PC-3 (cell line): ENCODE results near the gene IQGAP3. TPM values are rescaled to one million over a fixed set of nuclear protein-coding genes. Genes with fewer than 3 reads are reported as not detected.

ENCODE experiments used
- ATAC-seq: fragments of 200-7000 bp; cut with Tn5 transposase; 2 replicates; pipeline ENCODE4 v1.9.1; 2020; ENCODE audit warnings: mild to moderate bottlenecking, moderate library complexity
- BruUV-seq: library from RNA; stranded (reverse); fragments of 400-500 nt; replicated peaks from 2 replicates; lab custom pipeline; 2021; lab: Mats Ljungman, UMichigan
- CTCF ChIA-PET: fragments of 300-600 bp; sonication (Branson Sonifier 250); formaldehyde crosslinking; loops from one replicate; lab custom pipeline; 2022; ENCODE audit warnings: antibody characterized with exemption; lab: Charles Lee
- POLR2A ChIA-PET: fragments of 300-600 bp; sonication (Branson Sonifier 250); formaldehyde crosslinking; loops from one replicate; lab custom pipeline; 2022; ENCODE audit warnings: antibody characterized with exemption; ENCODE audit not compliant: unreplicated experiment; lab: Charles Lee
- DNase-seq: peaks from one replicate; pipeline ENCODE4 v3.0.0-alpha.2; 2015
- H2AFZ ChIP-seq: fragments of 300-600 bp; sonication (generic); 2 replicates; pipeline ENCODE4 v1.6.0; 2016; ENCODE audit warnings: antibody characterized with exemption, low read length
- H3F3A ChIP-seq: fragments of 300-600 bp; sonication (generic); one replicate; pipeline ENCODE4 v1.6.0; 2017; ENCODE audit warnings: antibody characterized with exemption, low read length, control low read depth, mild to moderate bottlenecking; ENCODE audit not compliant: unreplicated experiment
- H3K27ac ChIP-seq: fragments of 300-600 bp; sonication (generic); 2 replicates; pipeline ENCODE4 v1.5.1; 2016; ENCODE audit warnings: mild to moderate bottlenecking, low read length
- H3K27me3 ChIP-seq: fragments of 300-600 bp; sonication (generic); 2 replicates; pipeline ENCODE4 v1.6.1; 2016; ENCODE audit warnings: low read length, mixed read lengths
- H3K36me3 ChIP-seq: fragments of 300-600 bp; sonication (generic); 2 replicates; pipeline ENCODE4 v1.6.1; 2016; ENCODE audit warnings: low read depth, mixed run types, low read length, mixed read lengths
- H3K4me1 ChIP-seq: fragments of 300-600 bp; sonication (generic); 2 replicates; pipeline ENCODE4 v1.5.1; 2016; ENCODE audit warnings: low read length; ENCODE audit not compliant: insufficient read depth
- H3K4me2 ChIP-seq: fragments of 300-600 bp; sonication (generic); 2 replicates; pipeline ENCODE4 v1.6.0; 2016; ENCODE audit warnings: low read length
- H3K4me3 ChIP-seq: fragments of 300-600 bp; sonication (generic); 2 replicates; pipeline ENCODE4 v1.5.1; 2016; ENCODE audit warnings: mild to moderate bottlenecking, low read length, mixed read lengths
- H3K79me2 ChIP-seq: fragments of 300-600 bp; sonication (generic); 2 replicates; pipeline ENCODE4 v1.6.1; 2017; ENCODE audit warnings: low read length, mixed read lengths
- H3K9ac ChIP-seq: fragments of 300-600 bp; sonication (generic); 2 replicates; pipeline ENCODE4 v1.6.0; 2016; ENCODE audit warnings: mild to moderate bottlenecking, low read length
- H3K9me2 ChIP-seq: fragments of 300-600 bp; sonication (generic); replicated peaks from 2 replicates; pipeline ENCODE4 v1.6.1; 2016; ENCODE audit warnings: mixed run types, low read length, mixed read lengths
- H3K9me3 ChIP-seq: fragments of 300-600 bp; sonication (generic); 2 replicates; pipeline ENCODE4 v1.6.1; 2016; ENCODE audit warnings: low read length, mixed read lengths
- H4K20me1 ChIP-seq: fragments of 300-600 bp; sonication (generic); 2 replicates; pipeline ENCODE4 v1.6.1; 2016; ENCODE audit warnings: low read length, mixed read lengths
- CTCF ChIP-seq: fragments of 300-600 bp; sonication (generic); conservative IDR thresholded peaks from 2 replicates; pipeline ENCODE4 v1.5.1; 2017; ENCODE audit warnings: antibody characterized with exemption, low read depth, mild to moderate bottlenecking, low read length
- EZH2 ChIP-seq: fragments of 300-600 bp; sonication (generic); IDR thresholded peaks from one replicate; pipeline ENCODE4 v1.6.1; 2017; ENCODE audit warnings: antibody characterized with exemption, mild to moderate bottlenecking, low read length; ENCODE audit not compliant: unreplicated experiment
- EZH2phosphoT487 ChIP-seq: fragments of 300-600 bp; sonication (generic); IDR thresholded peaks from 2 replicates; pipeline ENCODE4 v1.6.1; 2018; ENCODE audit warnings: mild to moderate bottlenecking, antibody characterized with exemption, low read length, borderline replicate concordance
- intact Hi-C: fragments of 100-400 bp; cut with micrococcal nuclease; formaldehyde crosslinking; loops from 2 replicates; pipeline ENCODE4 v1.9.0; 2023
- total RNA-seq: library from RNA; depleted of rRNA; stranded (reverse); fragments of >200 nt; gene quantifications from 2 replicates; pipeline ENCODE4 v1.2.3, GENCODE V29; 2014

IQGAP3 gene
- total RNA-seq, 1 experiment from 2014 or later = 54.3 TPM

- Histone ChIP-seq H2AFZ (no peak overlapping the region), H3K4me1 (peaks cover 19% of the 10 kb centered on the region), H3K27ac (no peak overlapping the region), H3K27me3 (no peaks in the 10 kb centered on the region), H3K9me3 (no peaks in the 10 kb centered on the region), H3K4me3 (no peak overlapping the region), H3K4me2 (0 out of 2 replicates have a peak overlapping the region, but pooled peaks have one; percentile 11), H3K79me2 (peaks cover 68% of the 10 kb centered on the region), H3K36me3 (no peaks in the 10 kb centered on the region), H3F3A (no peaks in the 10 kb centered on the region), H4K20me1 (peaks cover 39% of the 10 kb centered on the region), H3K9ac (no peak overlapping the region), H3K9me2 (no peaks in the 10 kb centered on the region)
- no peak for DNase-seq
- ATAC-seq = peak; percentile 36
- no TSS peak for BruUV-seq
- CTCF ChIA-PET = no interaction called here
- intact Hi-C loops = no loop called here
- no peak for TF ChIP-seq CTCF
- TF ChIP-seq EZH2 = no peak
- no peak for TF ChIP-seq EZH2phosphoT487
- POLR2A ChIA-PET = no interaction called here
These were observed 84.5 kb downstream of the IQGAP3 start for GRCh38 chr1:156487862-156488261.

- Histone ChIP-seq H3F3A (no peaks in the 10 kb centered on the region), H3K9me2 (no peaks in the 10 kb centered on the region), H3K4me1 (peaks cover 19% of the 10 kb centered on the region), H3K4me2 (no peak overlapping the region), H3K27ac (no peak overlapping the region), H3K4me3 (no peak overlapping the region), H3K9me3 (no peaks in the 10 kb centered on the region), H3K27me3 (no peaks in the 10 kb centered on the region), H3K79me2 (peaks cover 56% of the 10 kb centered on the region), H3K9ac (no peak overlapping the region), H2AFZ (no peak overlapping the region), H4K20me1 (peaks cover 33% of the 10 kb centered on the region), H3K36me3 (peaks cover 7% of the 10 kb centered on the region; the same call in 1 of the 2 replicates)
- TF ChIP-seq EZH2 (no peak), CTCF (no peak), EZH2phosphoT487 (no peak)
- DNase-seq (no peak), ATAC-seq (no peak)
- BruUV-seq = no TSS peak
- ChIA-PET CTCF (no interaction called here), POLR2A (no interaction called here)
- intact Hi-C loops = no loop called here
These were observed 85.7 kb downstream of the IQGAP3 start for GRCh38 chr1:156486421-156487344.

- Histone ChIP-seq H3K4me3 (no peak overlapping the region), H3K9me3 (no peaks in the 10 kb centered on the region), H3K9ac (no peak overlapping the region), H3K27me3 (no peaks in the 10 kb centered on the region), H3K4me2 (no peak overlapping the region), H3K36me3 (peaks cover 13% of the 10 kb centered on the region; the same call in 1 of the 2 replicates), H3K4me1 (peaks cover 19% of the 10 kb centered on the region), H4K20me1 (peaks cover 33% of the 10 kb centered on the region), H2AFZ (no peak overlapping the region), H3F3A (no peaks in the 10 kb centered on the region), H3K27ac (no peak overlapping the region), H3K79me2 (peaks cover 49% of the 10 kb centered on the region), H3K9me2 (no peaks in the 10 kb centered on the region)
- no peak for ATAC-seq
- ChIA-PET POLR2A (no interaction called here), CTCF (no interaction called here)
- intact Hi-C loops = no loop called here
- TF ChIP-seq EZH2 (no peak), CTCF (no peak), EZH2phosphoT487 (no peak)
- no TSS peak for BruUV-seq
- DNase-seq = no peak
These were observed 86.4 kb downstream of the IQGAP3 start for GRCh38 chr1:156485984-156486383.
